Central memory CD8-positive, alpha-beta T cell (primary cell): ENCODE measurements around the gene KCNQ2.

Experiments used
- ATAC-seq: fragments of 150-1000 bp; cut with Tn5 transposase; replicated peaks from 2 replicates; pipeline ENCODE4 v1.10.0; 2022; ENCODE audit warnings: mild to moderate bottlenecking, moderate FRiP score, moderate number of reproducible peaks; ENCODE audit not compliant: poor library complexity, severe bottlenecking; ENCODE audit errors: extremely low read depth
- DNase-seq, 2 donors: peaks; one replicate each; pipeline ENCODE4 v3.0.0; 2021; ENCODE audit warnings: low spot score in 2 of 2
- H3K27ac Mint-ChIP-seq: one replicate; pipeline ENCODE4 v1.8.0; 2022; ENCODE audit warnings: low read depth, mild to moderate bottlenecking, moderate library complexity, mixed read lengths
- H3K27me3 Mint-ChIP-seq: one replicate; pipeline ENCODE4 v1.8.0; 2022; ENCODE audit warnings: mixed read lengths
- H3K36me3 Mint-ChIP-seq: one replicate; pipeline ENCODE4 v1.8.0; 2022; ENCODE audit warnings: mild to moderate bottlenecking, moderate library complexity, mixed read lengths; ENCODE audit not compliant: insufficient read depth
- H3K4me1 Mint-ChIP-seq: one replicate; pipeline ENCODE4 v1.8.0; 2022; ENCODE audit warnings: mixed read lengths
- H3K4me3 Mint-ChIP-seq: one replicate; pipeline ENCODE4 v1.8.0; 2022; ENCODE audit warnings: mild to moderate bottlenecking, moderate library complexity, mixed read lengths
- H3K9me3 Mint-ChIP-seq: one replicate; pipeline ENCODE4 v1.8.0; 2022; ENCODE audit warnings: mixed read lengths

KCNQ2 gene

DNA sequence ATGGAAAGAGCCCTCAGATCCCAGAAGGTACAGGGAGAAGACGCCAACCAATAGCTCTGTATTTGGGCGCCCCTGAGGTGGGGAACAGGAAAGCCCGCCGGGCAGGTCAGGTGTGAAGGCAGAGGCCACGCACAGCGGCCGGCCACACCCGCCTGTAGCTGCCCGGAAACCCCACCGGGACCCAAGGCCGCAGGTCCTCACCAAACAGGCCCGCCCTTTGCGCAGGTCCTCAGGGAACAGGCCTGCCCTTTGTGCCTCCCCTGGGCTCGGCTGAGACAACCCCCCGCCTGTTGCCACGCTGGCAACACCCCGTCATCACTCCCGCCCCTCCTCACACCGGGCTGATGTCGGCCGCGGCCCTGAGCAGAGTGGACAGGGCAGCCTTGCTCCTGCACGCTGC, 66.4 kb downstream of the KCNQ2 start:
- H3K9me3 Mint-ChIP-seq: no peaks in the 10 kb centered on the region
- no peaks in the 10 kb centered on the region for H3K4me1 Mint-ChIP-seq
- DNase-seq (no peak), ATAC-seq (no peak)
- H3K36me3 Mint-ChIP-seq: no peaks in the 10 kb centered on the region
- peaks cover 10% of the 10 kb centered on the region for H3K27me3 Mint-ChIP-seq
- no peak overlapping the region for H3K27ac Mint-ChIP-seq
- no peak overlapping the region for H3K4me3 Mint-ChIP-seq

DNA sequence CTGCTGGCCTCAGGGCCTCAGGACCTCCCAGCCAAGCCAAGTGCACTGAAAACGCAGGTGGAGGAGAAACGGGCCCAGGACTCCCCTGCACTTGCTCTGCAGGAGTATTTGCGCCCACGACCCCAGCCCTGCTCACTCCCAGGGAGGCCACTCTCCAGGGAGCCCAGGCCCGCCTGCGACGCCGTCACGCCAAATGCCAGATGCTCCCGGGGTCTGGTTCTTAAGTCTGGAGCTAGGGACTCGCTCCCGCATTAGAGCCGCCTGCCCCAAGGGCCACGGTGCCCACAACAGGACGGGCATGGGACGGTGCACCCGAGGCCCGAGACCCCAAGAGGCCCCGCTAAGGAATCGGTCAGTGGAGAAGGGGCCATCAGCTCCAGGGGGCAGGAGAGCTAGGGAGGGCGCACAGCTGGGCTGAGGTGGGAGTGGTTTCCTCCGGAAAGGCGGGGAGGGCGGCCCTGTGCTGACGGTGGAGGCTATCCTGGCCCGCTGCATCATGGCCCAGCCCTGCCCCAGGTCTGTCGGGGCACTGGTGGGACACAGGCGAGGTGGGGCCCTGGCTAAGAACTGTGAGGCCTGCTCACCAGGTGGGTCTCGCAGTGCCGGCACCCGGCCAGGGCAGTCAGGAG, 67.2 kb downstream of the KCNQ2 start:
- no peaks in the 10 kb centered on the region for H3K36me3 Mint-ChIP-seq
- H3K9me3 Mint-ChIP-seq: no peaks in the 10 kb centered on the region
- no peaks in the 10 kb centered on the region for H3K4me1 Mint-ChIP-seq
- no peak overlapping the region for H3K4me3 Mint-ChIP-seq
- peaks cover 10% of the 10 kb centered on the region for H3K27me3 Mint-ChIP-seq
- ATAC-seq: no peak
- H3K27ac Mint-ChIP-seq: no peak overlapping the region
- DNase-seq: no peak

GRCh38 chr20:63404129-63405085, 68.0 kb downstream of the KCNQ2 start:
- Mint-ChIP-seq H3K4me1 (no peaks in the 10 kb centered on the region), H3K9me3 (no peaks in the 10 kb centered on the region), H3K27me3 (peaks cover 10% of the 10 kb centered on the region), H3K4me3 (no peak overlapping the region), H3K27ac (no peak overlapping the region), H3K36me3 (no peaks in the 10 kb centered on the region)
- DNase-seq: no peak
- no peak for ATAC-seq

- Mint-ChIP-seq H3K27me3 (peaks cover 10% of the 10 kb centered on the region), H3K36me3 (no peaks in the 10 kb centered on the region), H3K4me3 (no peak overlapping the region), H3K27ac (no peak overlapping the region), H3K9me3 (no peaks in the 10 kb centered on the region), H3K4me1 (no peaks in the 10 kb centered on the region)
- no peak for DNase-seq
- no peak for ATAC-seq
These were observed 68.9 kb downstream of the KCNQ2 start for GRCh38 chr20:63403403-63404105.

DNA sequence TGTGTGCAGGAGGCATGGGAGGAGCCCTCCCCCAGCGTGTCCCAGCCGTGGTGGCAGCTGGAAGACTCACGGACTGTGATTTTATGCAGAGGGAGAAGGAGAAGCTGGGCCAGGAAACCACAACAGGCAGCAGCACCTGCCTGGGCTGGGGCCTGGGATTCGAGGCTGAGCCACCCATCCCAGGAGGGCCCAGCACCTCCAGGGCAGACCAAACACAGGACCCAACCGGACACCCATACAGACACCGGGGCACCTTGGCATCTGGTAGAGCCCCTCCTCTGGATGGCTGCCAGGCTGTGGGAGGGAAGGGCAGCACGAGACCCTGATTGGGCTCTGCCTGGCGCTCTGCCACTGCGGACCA, 69.6 kb downstream of the KCNQ2 start:
- H3K27me3 Mint-ChIP-seq: peaks cover 10% of the 10 kb centered on the region
- no peaks in the 10 kb centered on the region for H3K9me3 Mint-ChIP-seq
- H3K36me3 Mint-ChIP-seq: no peaks in the 10 kb centered on the region

GRCh38 chr20:63402181-63402859, 70.1 kb downstream of the KCNQ2 start:
- Mint-ChIP-seq H3K4me3 (no peak overlapping the region), H3K9me3 (no peaks in the 10 kb centered on the region), H3K4me1 (no peaks in the 10 kb centered on the region), H3K27me3 (peaks cover 10% of the 10 kb centered on the region), H3K36me3 (no peaks in the 10 kb centered on the region), H3K27ac (no peak overlapping the region)
- no peak for DNase-seq
- ATAC-seq: no peak

More for the DNA sequence above, 69.6 kb downstream of the KCNQ2 start:
- no peak for ATAC-seq
- no peak for DNase-seq
- Mint-ChIP-seq H3K4me1 (no peaks in the 10 kb centered on the region), H3K4me3 (no peak overlapping the region), H3K27ac (no peak overlapping the region)

GRCh38 chr20:63401384-63402110, 70.9 kb downstream of the KCNQ2 start:
- no peak overlapping the region for H3K4me3 Mint-ChIP-seq
- no peak overlapping the region for H3K27ac Mint-ChIP-seq
- peaks cover 10% of the 10 kb centered on the region for H3K27me3 Mint-ChIP-seq
- DNase-seq: no peak
- no peaks in the 10 kb centered on the region for H3K36me3 Mint-ChIP-seq
- no peaks in the 10 kb centered on the region for H3K4me1 Mint-ChIP-seq
- ATAC-seq: no peak
- no peaks in the 10 kb centered on the region for H3K9me3 Mint-ChIP-seq

GRCh38 chr20:63400486-63401210, 71.8 kb downstream of the KCNQ2 start:
- H3K4me1 Mint-ChIP-seq: no peaks in the 10 kb centered on the region
- no peak for DNase-seq
- no peak for ATAC-seq
- H3K27me3 Mint-ChIP-seq: peaks cover 14% of the 10 kb centered on the region
- H3K27ac Mint-ChIP-seq: no peak overlapping the region
- H3K36me3 Mint-ChIP-seq: no peaks in the 10 kb centered on the region
- H3K4me3 Mint-ChIP-seq: no peak overlapping the region
- no peaks in the 10 kb centered on the region for H3K9me3 Mint-ChIP-seq

- DNase-seq (no peak), ATAC-seq (no peak)
- H3K27me3 Mint-ChIP-seq: peaks cover 22% of the 10 kb centered on the region
- H3K4me3 Mint-ChIP-seq: no peak overlapping the region
- H3K36me3 Mint-ChIP-seq: no peaks in the 10 kb centered on the region
- H3K9me3 Mint-ChIP-seq: no peaks in the 10 kb centered on the region
- no peak overlapping the region for H3K27ac Mint-ChIP-seq
- no peaks in the 10 kb centered on the region for H3K4me1 Mint-ChIP-seq
These were observed 72.7 kb downstream of the KCNQ2 start for GRCh38 chr20:63399596-63400375.

DNA sequence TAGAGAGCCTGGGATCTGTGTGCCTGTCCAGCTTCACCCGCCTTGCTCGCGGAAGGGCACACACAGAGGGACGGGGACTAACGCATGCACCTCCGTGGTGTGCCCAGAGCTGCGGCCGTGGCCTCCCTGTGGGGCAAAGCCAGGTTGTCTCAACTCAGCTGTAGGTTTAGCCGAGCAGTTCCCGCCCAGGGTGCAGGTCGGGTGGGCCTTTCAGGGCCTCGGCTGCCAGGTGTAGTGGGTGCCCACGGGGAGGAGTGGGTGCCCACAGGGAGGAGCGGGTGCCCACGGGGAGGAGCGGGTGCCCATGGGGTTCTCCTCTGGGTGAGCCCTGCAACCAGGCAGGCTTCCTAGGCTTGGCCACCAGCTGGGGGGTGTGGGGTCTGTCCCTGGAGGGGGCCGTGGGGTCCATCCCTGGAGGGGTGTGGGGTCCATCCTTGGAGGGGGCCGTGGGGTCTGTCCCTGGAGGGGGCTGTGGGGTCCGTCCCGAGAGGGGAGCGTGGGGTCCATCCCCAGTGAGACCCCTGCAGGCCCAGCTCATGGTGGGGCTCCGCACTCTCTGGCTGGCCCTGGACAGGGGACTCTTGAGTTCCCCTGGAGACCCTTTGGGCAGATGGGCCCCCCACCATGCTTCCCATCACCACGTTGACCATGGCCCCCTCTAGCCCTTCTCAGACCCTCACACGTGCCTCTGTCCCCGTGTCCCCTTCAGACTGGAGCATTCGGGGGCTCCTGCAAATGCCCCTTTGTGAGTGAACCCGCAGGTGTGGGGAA, 73.5 kb downstream of the KCNQ2 start:
- DNase-seq (no peak), ATAC-seq (no peak)
- Mint-ChIP-seq H3K27ac (no peak overlapping the region), H3K4me3 (no peak overlapping the region), H3K9me3 (no peaks in the 10 kb centered on the region), H3K27me3 (peaks cover 31% of the 10 kb centered on the region), H3K36me3 (no peaks in the 10 kb centered on the region), H3K4me1 (no peaks in the 10 kb centered on the region)
